RWPE2 (cell line): Measurements from ENCODE around the gene TMUB2.

Experiments used
- ATAC-seq: fragments of 200-7000 bp; cut with Tn5 transposase; 3 replicates; pipeline ENCODE4 v1.9.1; 2021; ENCODE audit warnings: low read depth
- DNase-seq: peaks from one replicate; pipeline ENCODE4 v3.0.0-alpha.2; 2020; ENCODE audit warnings: low spot score
- H3K27ac ChIP-seq: fragments of 450-650 bp; 2 replicates; pipeline ENCODE4 v1.5.1; 2017; ENCODE audit warnings: mild to moderate bottlenecking; ENCODE audit not compliant: poor library complexity, severe bottlenecking
- H3K27me3 ChIP-seq: fragments of 250-450 bp; sonication (Bioruptor Pico); 2 replicates; pipeline ENCODE4 v1.5.1; 2021; ENCODE audit warnings: mild to moderate bottlenecking, moderate library complexity; ENCODE audit not compliant: insufficient read depth, poor library complexity, severe bottlenecking
- H3K36me3 ChIP-seq: fragments of 250-450 bp; sonication (Bioruptor Pico); 2 replicates; pipeline ENCODE4 v1.5.1; 2020; ENCODE audit warnings: low read depth, mild to moderate bottlenecking, moderate library complexity
- H3K4me1 ChIP-seq: fragments of 250-450 bp; sonication (Bioruptor Pico); 2 replicates; pipeline ENCODE4 v1.5.1; 2021; ENCODE audit warnings: mild to moderate bottlenecking, moderate library complexity; ENCODE audit not compliant: insufficient read depth, poor library complexity, severe bottlenecking
- H3K4me3 ChIP-seq: fragments of 250-450 bp; sonication (Bioruptor Pico); 2 replicates; pipeline ENCODE4 v1.5.1; 2021; ENCODE audit warnings: mild to moderate bottlenecking, moderate library complexity; ENCODE audit not compliant: severe bottlenecking
- H3K9me3 ChIP-seq: fragments of 250-450 bp; sonication (Bioruptor Pico); 2 replicates; pipeline ENCODE4 v1.5.1; 2021; ENCODE audit warnings: mild to moderate bottlenecking, moderate library complexity; ENCODE audit not compliant: severe bottlenecking
- CTCF ChIP-seq: fragments of 450-650 bp; IDR thresholded peaks from one replicate; pipeline ENCODE4 v1.5.1; 2017; ENCODE audit warnings: mild to moderate bottlenecking, moderate library complexity; ENCODE audit not compliant: poor library complexity, severe bottlenecking

Gene TMUB2

GRCh38 chr17:44211281-44212265 lies 24.8 kb downstream of the TMUB2 start:
- H3K36me3 ChIP-seq = peaks cover 66% of the 10 kb centered on the region
- peaks cover 22% of the 10 kb centered on the region for H3K4me1 ChIP-seq
- no peak for ATAC-seq
- H3K9me3 ChIP-seq = no peaks in the 10 kb centered on the region
- no peak overlapping the region for H3K27ac ChIP-seq
- H3K4me3 ChIP-seq = no peak overlapping the region
- no peaks in the 10 kb centered on the region for H3K27me3 ChIP-seq
- no peak for TF ChIP-seq CTCF
- DNase-seq = no peak

- H3K27me3 ChIP-seq = no peaks in the 10 kb centered on the region
- H3K27ac ChIP-seq = no peak overlapping the region
- ATAC-seq (no peak), DNase-seq (no peak)
- peaks cover 67% of the 10 kb centered on the region for H3K36me3 ChIP-seq
- TF ChIP-seq CTCF = no peak
- H3K4me3 ChIP-seq = no peak overlapping the region
- no peaks in the 10 kb centered on the region for H3K9me3 ChIP-seq
- H3K4me1 ChIP-seq = peaks cover 22% of the 10 kb centered on the region
Observed at GRCh38 chr17:44212507-44213402, 26.0 kb downstream of the TMUB2 start.

GRCh38 chr17:44213403-44214229 lies 26.8 kb downstream of the TMUB2 start:
- no peak overlapping the region for H3K27ac ChIP-seq
- no peaks in the 10 kb centered on the region for H3K9me3 ChIP-seq
- TF ChIP-seq CTCF = no peak
- peaks cover 16% of the 10 kb centered on the region for H3K4me1 ChIP-seq
- ATAC-seq (no peak), DNase-seq (no peak)
- H3K36me3 ChIP-seq = peaks cover 61% of the 10 kb centered on the region
- no peak overlapping the region for H3K4me3 ChIP-seq
- H3K27me3 ChIP-seq = no peaks in the 10 kb centered on the region

GRCh38 chr17:44214230-44214494 lies 27.4 kb downstream of the TMUB2 start:
- Histone ChIP-seq H3K36me3 (peaks cover 55% of the 10 kb centered on the region), H3K9me3 (no peaks in the 10 kb centered on the region), H3K27ac (no peak overlapping the region), H3K4me3 (no peak overlapping the region), H3K4me1 (peaks cover 11% of the 10 kb centered on the region), H3K27me3 (no peaks in the 10 kb centered on the region)
- no peak for ATAC-seq
- TF ChIP-seq CTCF = no peak
- DNase-seq = no peak
